SH-SY5Y (cell line): Measurements from ENCODE around the gene CCDC13.

Experiments
- GATA2 ChIP-seq: IDR thresholded peaks from 2 replicates; pipeline ENCODE4 v1.6.1; 2011; ENCODE audit warnings: mild to moderate bottlenecking, low read depth, low read length
- GATA3 ChIP-seq: IDR thresholded peaks from 2 replicates; pipeline ENCODE4 v1.6.1; 2011; ENCODE audit warnings: low read depth, mild to moderate bottlenecking, low read length, moderate library complexity

DNA sequence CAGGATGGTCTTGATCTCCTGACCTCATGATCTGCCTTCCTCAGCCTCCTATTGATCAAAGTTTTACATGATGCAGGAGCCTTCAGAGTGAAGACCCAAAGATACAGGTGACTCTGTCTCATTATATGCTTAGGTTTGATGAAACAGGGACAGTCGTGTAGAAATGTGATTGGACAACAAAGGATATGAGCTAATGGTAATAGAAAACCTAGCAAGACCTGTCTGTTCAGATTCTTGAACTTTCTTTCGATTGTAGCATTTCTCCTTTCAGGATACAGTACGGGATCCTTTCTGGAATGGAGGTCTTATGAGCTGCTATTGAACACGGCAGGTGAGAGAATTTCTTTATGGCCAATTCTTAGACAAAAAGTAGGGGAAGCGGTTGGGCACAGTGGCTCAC lies 36.1 kb upstream of the CCDC13 start, which contains the start of gene ACKR2:
- TF ChIP-seq GATA2 (no peak), GATA3 (no peak)
